ENCODE data around the gene ABCF3. TPM values are rescaled to one million over a fixed set of nuclear protein-coding genes. Genes with fewer than 3 reads are reported as not detected.

The ABCF3 gene
- total RNA-seq, 1 donor from 2014 or later, result 60.5 TPM

DNA sequence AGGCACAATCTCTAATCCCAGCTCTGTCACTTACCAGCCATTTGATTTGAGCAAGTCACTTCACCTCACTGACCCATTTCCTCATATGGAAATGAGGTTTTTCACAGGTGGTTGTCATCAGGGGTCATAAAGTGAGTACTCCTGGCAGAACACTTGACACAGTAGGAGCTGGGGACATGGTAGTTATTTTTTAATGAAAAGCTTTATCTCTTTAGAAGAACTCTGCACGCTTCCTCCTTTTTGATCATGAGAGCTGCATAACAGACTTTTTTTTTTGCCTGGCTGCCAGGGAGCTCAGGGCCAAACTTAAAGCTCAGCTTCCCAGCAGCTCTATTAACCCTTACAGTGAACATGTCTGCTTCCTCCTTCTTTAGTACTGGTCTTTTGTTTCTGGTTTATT is 51.8 kb downstream of the ABCF3 start:
- H3K27ac Mint-ChIP-seq (ENCODE audit: unreplicated experiment), result no peak overlapping the region
- no peak overlapping the region for H3K4me3 Mint-ChIP-seq (ENCODE audit: unreplicated experiment)
- peaks cover 7% of the 10 kb centered on the region for H3K36me3 Mint-ChIP-seq (ENCODE audit: unreplicated experiment)
- TF ChIP-seq, protein P1, sequence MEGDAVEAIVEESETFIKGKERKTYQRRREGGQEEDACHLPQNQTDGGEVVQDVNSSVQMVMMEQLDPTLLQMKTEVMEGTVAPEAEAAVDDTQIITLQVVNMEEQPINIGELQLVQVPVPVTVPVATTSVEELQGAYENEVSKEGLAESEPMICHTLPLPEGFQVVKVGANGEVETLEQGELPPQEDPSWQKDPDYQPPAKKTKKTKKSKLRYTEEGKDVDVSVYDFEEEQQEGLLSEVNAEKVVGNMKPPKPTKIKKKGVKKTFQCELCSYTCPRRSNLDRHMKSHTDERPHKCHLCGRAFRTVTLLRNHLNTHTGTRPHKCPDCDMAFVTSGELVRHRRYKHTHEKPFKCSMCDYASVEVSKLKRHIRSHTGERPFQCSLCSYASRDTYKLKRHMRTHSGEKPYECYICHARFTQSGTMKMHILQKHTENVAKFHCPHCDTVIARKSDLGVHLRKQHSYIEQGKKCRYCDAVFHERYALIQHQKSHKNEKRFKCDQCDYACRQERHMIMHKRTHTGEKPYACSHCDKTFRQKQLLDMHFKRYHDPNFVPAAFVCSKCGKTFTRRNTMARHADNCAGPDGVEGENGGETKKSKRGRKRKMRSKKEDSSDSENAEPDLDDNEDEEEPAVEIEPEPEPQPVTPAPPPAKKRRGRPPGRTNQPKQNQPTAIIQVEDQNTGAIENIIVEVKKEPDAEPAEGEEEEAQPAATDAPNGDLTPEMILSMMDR (IDR thresholded peaks at IDR 0.05), result no peak
- H3K27me3 Mint-ChIP-seq (ENCODE audit: unreplicated experiment), result peaks cover 3% of the 10 kb centered on the region
- no peaks in the 10 kb centered on the region for H3K9me3 Mint-ChIP-seq (ENCODE audit: unreplicated experiment)
- no peak for DNase-seq (ENCODE audit: extremely low spot score, unreplicated experiment)
- H3K4me1 Mint-ChIP-seq (ENCODE audit: unreplicated experiment), result no peaks in the 10 kb centered on the region

- Mint-ChIP-seq H3K9me3 (ENCODE audit: unreplicated experiment) (no peaks in the 10 kb centered on the region), H3K27me3 (ENCODE audit: unreplicated experiment) (no peaks in the 10 kb centered on the region), H3K4me1 (ENCODE audit: unreplicated experiment) (no peaks in the 10 kb centered on the region), H3K27ac (ENCODE audit: unreplicated experiment) (no peak overlapping the region), H3K36me3 (ENCODE audit: unreplicated experiment) (peaks cover 12% of the 10 kb centered on the region), H3K4me3 (ENCODE audit: unreplicated experiment) (no peak overlapping the region)
- TF ChIP-seq, protein P1 (IDR thresholded peaks at IDR 0.05), result no peak
- no peak for DNase-seq (ENCODE audit: extremely low spot score, unreplicated experiment)
Observed at GRCh38 chr3:184238246-184238818, 52.3 kb downstream of the ABCF3 start.

GRCh38 chr3:184239221-184239620 is 53.2 kb downstream of the ABCF3 start:
- DNase-seq (ENCODE audit: extremely low spot score, unreplicated experiment), result no peak
- Mint-ChIP-seq H3K27me3 (ENCODE audit: unreplicated experiment) (no peaks in the 10 kb centered on the region), H3K27ac (ENCODE audit: unreplicated experiment) (no peak overlapping the region), H3K36me3 (ENCODE audit: unreplicated experiment) (peaks cover 14% of the 10 kb centered on the region), H3K4me3 (ENCODE audit: unreplicated experiment) (no peak overlapping the region), H3K9me3 (ENCODE audit: unreplicated experiment) (no peaks in the 10 kb centered on the region), H3K4me1 (ENCODE audit: unreplicated experiment) (no peaks in the 10 kb centered on the region)
- TF ChIP-seq, protein P1 (IDR thresholded peaks at IDR 0.05), result no peak

- DNase-seq (ENCODE audit: extremely low spot score, unreplicated experiment), result no peak
- Mint-ChIP-seq H3K36me3 (ENCODE audit: unreplicated experiment) (peaks cover 14% of the 10 kb centered on the region), H3K4me1 (ENCODE audit: unreplicated experiment) (no peaks in the 10 kb centered on the region), H3K9me3 (ENCODE audit: unreplicated experiment) (no peaks in the 10 kb centered on the region), H3K27me3 (ENCODE audit: unreplicated experiment) (no peaks in the 10 kb centered on the region), H3K4me3 (ENCODE audit: unreplicated experiment) (no peak overlapping the region), H3K27ac (ENCODE audit: unreplicated experiment) (no peak overlapping the region)
- TF ChIP-seq, protein P1 (IDR thresholded peaks at IDR 0.05), result no peak
Observed at GRCh38 chr3:184239708-184240107, 53.7 kb downstream of the ABCF3 start.

DNA sequence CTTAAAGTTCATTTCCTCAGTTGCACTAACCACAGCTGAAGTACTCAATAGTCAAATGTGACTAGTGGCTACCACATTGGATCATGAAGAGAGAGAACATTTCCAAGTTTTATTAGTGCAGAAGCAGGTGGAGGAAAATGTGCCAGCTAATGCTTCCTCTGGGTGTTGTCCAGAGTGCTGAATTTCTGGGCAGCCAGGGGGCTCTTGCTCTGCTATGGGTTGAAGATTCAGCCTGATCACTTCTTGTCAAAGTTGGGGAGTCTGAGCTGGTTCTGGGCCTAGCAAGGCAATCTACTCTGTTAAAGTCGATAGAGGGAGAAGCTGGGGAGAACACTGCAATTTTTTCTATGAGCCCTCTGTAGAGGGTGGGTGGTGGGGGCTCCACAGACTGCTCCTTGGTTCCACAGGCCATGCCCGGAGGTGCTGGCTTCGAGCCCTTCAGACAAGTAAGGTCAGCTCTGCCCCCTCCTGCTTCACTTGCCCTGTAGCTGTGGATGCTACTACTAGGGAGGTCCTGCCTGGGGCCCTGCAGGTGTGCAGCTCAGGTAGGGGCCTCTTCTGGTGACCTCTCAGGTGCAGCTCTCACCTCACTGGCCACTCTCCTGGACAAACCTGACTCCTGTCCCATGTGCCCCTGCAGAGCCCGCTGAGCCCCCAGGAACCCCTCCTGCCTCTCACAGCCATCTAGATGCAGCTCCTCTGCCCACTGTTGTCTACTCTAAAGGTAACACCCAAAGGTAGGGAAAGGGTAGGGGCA is 54.6 kb downstream of the ABCF3 start:
- H3K27me3 Mint-ChIP-seq (ENCODE audit: unreplicated experiment), result no peaks in the 10 kb centered on the region
- H3K9me3 Mint-ChIP-seq (ENCODE audit: unreplicated experiment), result no peaks in the 10 kb centered on the region
- TF ChIP-seq, protein P1 (IDR thresholded peaks at IDR 0.05), result peak; percentile 10
- H3K4me3 Mint-ChIP-seq (ENCODE audit: unreplicated experiment), result no peak overlapping the region
- H3K36me3 Mint-ChIP-seq (ENCODE audit: unreplicated experiment), result peaks cover 21% of the 10 kb centered on the region
- no peak overlapping the region for H3K27ac Mint-ChIP-seq (ENCODE audit: unreplicated experiment)
- no peaks in the 10 kb centered on the region for H3K4me1 Mint-ChIP-seq (ENCODE audit: unreplicated experiment)
- DNase-seq (ENCODE audit: extremely low spot score, unreplicated experiment), result no peak

Data from osteocyte (in vitro differentiated cells).